DMS79 treated with DMSO at 0.1 percent for 48 hours (cell line): Measurements from ENCODE around the gene GAB4.

Experiments used
- DNase-seq: peaks from one replicate; lab custom pipeline; 2025; lab: John Stamatoyannopoulos, UW

Gene GAB4

GRCh38 chr22:16914006-16914405 is 94.0 kb downstream of the GAB4 start:
- DNase-seq, result no peak

DNA sequence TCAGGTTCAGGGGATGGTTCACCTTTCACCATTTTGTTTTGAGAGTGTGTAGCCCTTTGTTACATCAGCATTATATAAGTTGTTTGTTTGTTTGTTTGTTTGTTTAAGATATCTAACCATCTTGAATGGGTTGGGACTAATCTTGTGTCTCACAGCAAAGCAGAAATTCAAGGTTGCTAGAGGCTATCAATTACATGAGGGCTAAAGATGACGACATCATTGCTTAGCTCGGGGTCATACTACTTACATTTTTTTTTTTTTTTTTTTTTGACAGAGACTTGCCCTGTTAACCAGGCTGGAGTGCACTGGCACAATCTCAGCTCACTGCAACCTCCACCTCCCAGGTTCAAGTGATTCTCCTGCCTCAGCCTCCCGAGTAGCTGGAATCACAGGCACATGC is 95.7 kb downstream of the GAB4 start:
- no peak for DNase-seq
